GM08714 (cell line): ENCODE measurements around the gene CRIP2.

ENCODE experiments used
- H3K4me3 ChIP-seq: fragments of 200-500 bp; sonication (Bioruptor generic); 2 replicates; pipeline ENCODE4 v1.5.1; 2014; ENCODE audit warnings: mild to moderate bottlenecking, low read length, inconsistent platforms
- ZNF274 ChIP-seq: IDR thresholded peaks from 2 replicates; pipeline ENCODE4 v1.6.1; 2012; ENCODE audit warnings: mild to moderate bottlenecking, low read depth, low read length

CRIP2 gene

GRCh38 chr14:105481886-105482457 is 7.4 kb downstream of the CRIP2 start:
- H3K4me3 ChIP-seq = no peak overlapping the region

GRCh38 chr14:105482486-105483110 is 8.0 kb downstream of the CRIP2 start:
- no peak overlapping the region for H3K4me3 ChIP-seq

More at GRCh38 chr14:105481886-105482457, 7.4 kb downstream of the CRIP2 start:
- no peak for TF ChIP-seq ZNF274

GRCh38 chr14:105483300-105484068 is 8.9 kb downstream of the CRIP2 start:
- TF ChIP-seq ZNF274 = no peak

More at GRCh38 chr14:105482486-105483110, 8.0 kb downstream of the CRIP2 start:
- TF ChIP-seq ZNF274 = no peak

GRCh38 chr14:105484069-105484996 is 9.7 kb downstream of the CRIP2 start:
- no peak overlapping the region for H3K4me3 ChIP-seq
- no peak for TF ChIP-seq ZNF274

More at GRCh38 chr14:105483300-105484068, 8.9 kb downstream of the CRIP2 start:
- no peak overlapping the region for H3K4me3 ChIP-seq

GRCh38 chr14:105484997-105485393 is 10.4 kb downstream of the CRIP2 start:
- no peak for TF ChIP-seq ZNF274
- H3K4me3 ChIP-seq = no peak overlapping the region

- no peak overlapping the region for H3K4me3 ChIP-seq
- no peak for TF ChIP-seq ZNF274
These were observed 11.1 kb downstream of the CRIP2 start for GRCh38 chr14:105485739-105486162.

GRCh38 chr14:105486163-105486973 is 11.7 kb downstream of the CRIP2 start, which contains the start of gene CRIP1:
CRIP1 (plus strand) TSS chr14:105486886; CDS start chr14:105487260, 374 bp downstream.
- no peak for TF ChIP-seq ZNF274
- H3K4me3 ChIP-seq = peak within 1 kb of the TSS; percentile 53; the same call in 1 of the 2 replicates

- TF ChIP-seq ZNF274 = no peak
- peak overlapping the region; percentile 53; the same call in 1 of the 2 replicates for H3K4me3 ChIP-seq
These were observed 12.4 kb downstream of the CRIP2 start for GRCh38 chr14:105486974-105487448.

GRCh38 chr14:105487449-105487985 is 12.9 kb downstream of the CRIP2 start:
- TF ChIP-seq ZNF274 = no peak
- H3K4me3 ChIP-seq = peak overlapping the region; percentile 53; the same call in 1 of the 2 replicates

- peak overlapping the region; percentile 53; the same call in 1 of the 2 replicates for H3K4me3 ChIP-seq
These were observed 13.6 kb downstream of the CRIP2 start for GRCh38 chr14:105487986-105488777.

GRCh38 chr14:105488781-105489541 is 14.3 kb downstream of the CRIP2 start:
- TF ChIP-seq ZNF274 = no peak

More at GRCh38 chr14:105487986-105488777, 13.6 kb downstream of the CRIP2 start:
- no peak for TF ChIP-seq ZNF274

More at GRCh38 chr14:105488781-105489541, 14.3 kb downstream of the CRIP2 start:
- no peak overlapping the region; the same call in 1 of the 2 replicates for H3K4me3 ChIP-seq
